NT2/D1 (cell line): Measurements from ENCODE around the gene SLC38A11.

Source experiments
- DNase-seq: peaks from one replicate; pipeline ENCODE4 v3.0.0-alpha.2; 2011; ENCODE audit warnings: low read depth, low spot score
- H3K27me3 ChIP-seq: 2 replicates; pipeline ENCODE4 v1.6.0; 2011; ENCODE audit warnings: mild to moderate bottlenecking; ENCODE audit not compliant: insufficient read length, insufficient read depth
- H3K36me3 ChIP-seq: 2 replicates; pipeline ENCODE4 v1.6.1; 2011; ENCODE audit warnings: mild to moderate bottlenecking, low read length, mixed read lengths; ENCODE audit not compliant: insufficient read depth, insufficient read length
- H3K4me1 ChIP-seq: 2 replicates; pipeline ENCODE4 v1.5.1; 2011; ENCODE audit not compliant: insufficient read depth, insufficient read length
- H3K4me3 ChIP-seq: 2 replicates; pipeline ENCODE4 v1.5.1; 2011; ENCODE audit warnings: low read depth; ENCODE audit not compliant: insufficient read length
- H3K9ac ChIP-seq: 2 replicates; pipeline ENCODE4 v1.6.0; 2011; ENCODE audit warnings: low read depth; ENCODE audit not compliant: insufficient read length
- H3K9me3 ChIP-seq: 2 replicates; pipeline ENCODE4 v1.5.1; 2011; ENCODE audit warnings: mild to moderate bottlenecking, low read length; ENCODE audit not compliant: insufficient read depth
- SUZ12 ChIP-seq: IDR thresholded peaks from 2 replicates; pipeline ENCODE4 v1.6.1; 2011; ENCODE audit not compliant: insufficient read length, insufficient read depth; ENCODE audit errors: extremely low read depth
- YY1 ChIP-seq: IDR thresholded peaks from 2 replicates; pipeline ENCODE4 v1.6.1; 2011; ENCODE audit not compliant: insufficient read length, insufficient read depth
- ZNF274 ChIP-seq: IDR thresholded peaks from 2 replicates; pipeline ENCODE4 v1.6.1; 2011; ENCODE audit warnings: mild to moderate bottlenecking, low read depth, low read length

The SLC38A11 gene

GRCh38 chr2:164881524-164881923 lies 73.8 kb downstream of the SLC38A11 start:
- TF ChIP-seq SUZ12 (no peak), YY1 (no peak), ZNF274 (no peak)
- peaks cover 4% of the 10 kb centered on the region; the same call in 1 of the 2 replicates for H3K9me3 ChIP-seq
- no peaks in the 10 kb centered on the region for H3K36me3 ChIP-seq
- no peak overlapping the region for H3K4me3 ChIP-seq
- no peak for DNase-seq
- H3K27me3 ChIP-seq: no peaks in the 10 kb centered on the region
- H3K4me1 ChIP-seq: no peaks in the 10 kb centered on the region
- no peak overlapping the region for H3K9ac ChIP-seq

DNA sequence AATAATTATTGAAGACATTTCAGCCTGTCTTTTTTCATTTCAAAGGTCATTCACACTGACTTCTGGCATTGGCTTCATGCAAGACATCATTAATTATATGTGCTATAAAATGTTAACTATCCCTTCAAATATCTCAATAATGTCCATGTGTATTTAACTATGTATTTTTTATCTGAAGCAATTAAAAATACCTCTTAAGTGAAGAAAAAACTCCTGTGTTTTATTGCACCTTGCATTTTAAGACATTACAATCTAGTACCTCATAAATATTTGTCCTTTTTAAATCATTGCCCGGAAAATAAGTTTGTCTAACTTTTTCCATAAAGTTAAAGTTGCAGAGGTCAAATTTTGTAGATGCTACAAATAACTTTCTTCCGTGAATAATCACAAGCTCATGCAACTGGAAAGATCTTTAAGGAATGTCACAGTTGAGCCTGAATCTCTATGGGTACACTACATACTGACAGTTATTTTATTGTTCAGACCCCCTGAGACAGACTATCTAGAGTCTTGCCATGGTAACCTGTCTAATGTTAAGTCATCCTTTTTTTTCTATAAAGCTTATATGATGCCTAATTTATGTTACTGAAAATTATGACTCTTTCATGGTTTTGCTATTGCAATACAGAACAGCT lies 75.3 kb downstream of the SLC38A11 start:
- no peak for DNase-seq
- no peak overlapping the region for H3K4me3 ChIP-seq
- peaks cover 4% of the 10 kb centered on the region; the same call in 1 of the 2 replicates for H3K9me3 ChIP-seq
- H3K36me3 ChIP-seq: no peaks in the 10 kb centered on the region
- no peaks in the 10 kb centered on the region for H3K4me1 ChIP-seq
- TF ChIP-seq YY1 (no peak), ZNF274 (no peak), SUZ12 (no peak)
- H3K27me3 ChIP-seq: no peaks in the 10 kb centered on the region
- no peak overlapping the region for H3K9ac ChIP-seq

DNA sequence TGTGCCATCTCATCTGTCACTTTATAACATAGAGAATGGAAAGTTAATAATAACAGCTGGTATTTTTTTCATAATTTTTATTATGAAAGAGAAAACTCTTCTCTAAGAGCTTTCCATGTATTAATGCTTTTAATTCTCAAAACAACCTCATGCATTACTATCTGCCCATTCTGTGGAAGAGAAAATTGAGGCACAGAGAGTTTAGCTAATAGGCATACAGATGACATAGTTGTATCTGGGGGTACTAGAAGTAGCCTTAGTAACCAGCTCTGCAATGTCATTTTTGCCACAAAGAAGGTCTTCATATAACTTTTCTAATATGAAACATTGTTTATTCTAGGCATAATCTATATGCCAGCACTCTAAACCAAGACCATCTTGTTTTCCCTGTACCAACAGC lies 77.4 kb downstream of the SLC38A11 start:
- Histone ChIP-seq H3K9me3 (peaks cover 4% of the 10 kb centered on the region; the same call in 1 of the 2 replicates), H3K36me3 (no peaks in the 10 kb centered on the region), H3K9ac (no peak overlapping the region), H3K27me3 (no peaks in the 10 kb centered on the region), H3K4me1 (no peaks in the 10 kb centered on the region), H3K4me3 (no peak overlapping the region)
- TF ChIP-seq SUZ12 (no peak), YY1 (no peak), ZNF274 (no peak)
- no peak for DNase-seq

DNA sequence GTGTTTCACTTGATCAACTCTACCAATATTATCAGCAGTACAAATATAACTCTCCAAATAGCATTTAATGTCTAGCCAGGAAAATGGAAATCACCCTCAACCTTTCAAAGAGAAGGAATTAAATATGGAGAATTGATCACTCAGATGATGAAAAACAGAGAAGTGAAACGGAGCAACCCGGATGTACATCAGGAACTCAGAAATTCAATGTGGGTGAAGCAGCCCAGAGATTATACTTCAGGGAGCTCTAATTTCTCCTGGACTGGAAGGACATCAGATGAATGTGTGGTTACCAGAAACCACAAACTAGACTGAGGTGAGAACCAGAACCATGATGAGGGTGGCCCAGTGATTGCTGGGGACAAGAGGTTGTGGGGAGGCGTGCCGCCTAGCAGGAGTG lies 78.2 kb downstream of the SLC38A11 start:
- Histone ChIP-seq H3K4me1 (no peaks in the 10 kb centered on the region), H3K36me3 (no peaks in the 10 kb centered on the region), H3K27me3 (no peaks in the 10 kb centered on the region), H3K9ac (no peak overlapping the region), H3K9me3 (peaks cover 4% of the 10 kb centered on the region; the same call in 1 of the 2 replicates), H3K4me3 (no peak overlapping the region)
- TF ChIP-seq SUZ12: no peak
- TF ChIP-seq YY1: no peak
- TF ChIP-seq ZNF274: no peak
- no peak for DNase-seq

- no peak for DNase-seq
- Histone ChIP-seq H3K4me1 (no peaks in the 10 kb centered on the region), H3K36me3 (no peaks in the 10 kb centered on the region), H3K9ac (no peak overlapping the region), H3K27me3 (no peaks in the 10 kb centered on the region), H3K9me3 (peaks cover under 1% of the 10 kb centered on the region; the same call in 1 of the 2 replicates), H3K4me3 (no peak overlapping the region)
- no peak for TF ChIP-seq ZNF274
- no peak for TF ChIP-seq SUZ12
- no peak for TF ChIP-seq YY1
Measured at GRCh38 chr2:164875334-164876205, 79.8 kb downstream of the SLC38A11 start.

DNA sequence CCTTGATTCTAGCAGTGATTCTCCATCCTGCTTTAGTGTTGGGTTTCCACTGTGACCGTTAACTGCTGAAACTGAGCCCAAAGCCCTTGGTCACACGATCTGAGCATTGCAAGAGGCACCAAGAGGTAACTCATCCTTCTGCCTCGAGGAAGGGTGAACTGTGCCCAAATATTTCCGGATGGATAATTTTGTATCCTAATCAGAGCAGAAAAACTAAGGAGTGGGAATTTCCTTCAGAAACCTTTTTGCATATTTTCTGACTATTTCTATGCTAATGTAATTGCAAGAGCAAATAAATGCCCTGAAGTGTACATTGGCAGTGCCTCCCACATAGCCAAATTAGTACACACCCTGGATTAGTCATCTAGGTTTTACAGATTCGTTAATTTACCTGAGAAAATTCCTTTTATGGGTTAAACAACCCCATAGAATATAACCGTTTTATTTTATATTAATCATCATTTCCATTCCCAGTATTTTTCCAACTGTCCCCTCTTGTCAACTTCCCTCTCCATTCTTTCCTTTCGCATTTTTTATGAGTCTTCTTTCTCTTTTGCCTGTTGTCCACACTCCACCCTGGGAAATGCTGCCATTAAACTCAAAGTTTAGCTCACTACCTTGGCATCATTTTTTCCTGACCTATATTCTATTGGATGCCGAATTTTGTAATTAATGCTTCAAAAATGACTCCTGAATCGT lies 82.0 kb downstream of the SLC38A11 start:
- no peak overlapping the region for H3K9ac ChIP-seq
- no peak for TF ChIP-seq SUZ12
- no peak for TF ChIP-seq ZNF274
- no peak for TF ChIP-seq YY1
- DNase-seq: no peak

GRCh38 chr2:164871404-164871803 lies 83.9 kb downstream of the SLC38A11 start:
- Histone ChIP-seq H3K4me3 (no peak overlapping the region), H3K9ac (no peak overlapping the region), H3K27me3 (no peaks in the 10 kb centered on the region), H3K36me3 (no peaks in the 10 kb centered on the region), H3K4me1 (no peaks in the 10 kb centered on the region), H3K9me3 (no peaks in the 10 kb centered on the region)
- no peak for DNase-seq
- TF ChIP-seq YY1: no peak
- no peak for TF ChIP-seq SUZ12
- no peak for TF ChIP-seq ZNF274

More for the DNA sequence above, 82.0 kb downstream of the SLC38A11 start:
- H3K9me3 ChIP-seq: no peaks in the 10 kb centered on the region
- H3K27me3 ChIP-seq: no peaks in the 10 kb centered on the region
- H3K4me1 ChIP-seq: no peaks in the 10 kb centered on the region
- no peaks in the 10 kb centered on the region for H3K36me3 ChIP-seq
- no peak overlapping the region for H3K4me3 ChIP-seq
